Neuron (in vitro differentiated cells): Measurements from ENCODE around the gene SSBP4.

Source experiments
- H2AFZ ChIP-seq: one replicate; pipeline ENCODE4 v1.6.1; 2013; ENCODE audit warnings: low read depth, mild to moderate bottlenecking, inconsistent platforms, low read length, moderate library complexity
- H3K27me3 ChIP-seq: one replicate; pipeline ENCODE4 v1.6.1; 2013; ENCODE audit warnings: low read length; ENCODE audit not compliant: insufficient read depth
- H3K36me3 ChIP-seq: one replicate; pipeline ENCODE4 v1.6.1; 2013; ENCODE audit warnings: low read length; ENCODE audit not compliant: insufficient read depth
- H3K4me1 ChIP-seq: one replicate; pipeline ENCODE4 v1.6.1; 2013; ENCODE audit warnings: low read length; ENCODE audit not compliant: insufficient read depth
- H3K4me3 ChIP-seq: 2 replicates; pipeline ENCODE4 v1.5.1; 2013; ENCODE audit warnings: mild to moderate bottlenecking, low read length, moderate library complexity
- H3K9me3 ChIP-seq: one replicate; pipeline ENCODE4 v1.6.1; 2013; ENCODE audit warnings: low read length

Gene SSBP4

GRCh38 chr19:18483119-18483890 lies 64.1 kb downstream of the SSBP4 start:
- Histone ChIP-seq H3K27me3 (no peaks in the 10 kb centered on the region), H3K36me3 (no peaks in the 10 kb centered on the region), H3K4me3 (no peak overlapping the region), H3K4me1 (no peaks in the 10 kb centered on the region), H3K9me3 (peaks cover 6% of the 10 kb centered on the region), H2AFZ (no peak overlapping the region)
